Common myeloid progenitor, CD34-positive (primary cell): ENCODE results near the gene LSS.
"Not testable (repeated sequence)": the region's sequence is repeated elsewhere in the genome, so short reads cannot be mapped to it uniquely, and the experiment has no call there.

ENCODE experiments used
- CTCF ChIA-PET: fragments of 350-600 bp; sonication (Branson Sonifier 250); formaldehyde crosslinking; loops from one replicate; lab custom pipeline; 2021; ENCODE audit warnings: antibody characterized with exemption; lab: Charles Lee
- POLR2A ChIA-PET: fragments of 350-600 bp; sonication (Branson Sonifier 250); formaldehyde crosslinking; loops from one replicate; lab custom pipeline; 2021; ENCODE audit warnings: antibody characterized with exemption; lab: Charles Lee
- DNase-seq, 3 donors: peaks; one replicate each; pipeline versions ENCODE4 v3.0.0 to v3.0.0-alpha.2; 2013
- H3K27ac ChIP-seq, 2 experiments: 1 replicate in 1 of 2; 2 replicates in 1 of 2; pipeline ENCODE4 v1.7.0; 2013; ENCODE audit warnings: inconsistent platforms in 2 of 2, low read length in 2 of 2, mild to moderate bottlenecking in 2 of 2, low read depth in 1 of 2, moderate library complexity in 1 of 2; ENCODE audit not compliant: severe bottlenecking in 2 of 2, insufficient read depth in 1 of 2, poor library complexity in 1 of 2
- H3K27me3 ChIP-seq, 5 experiments: replicated peaks in 2 of 5; 1 replicate in 3 of 5; 2 replicates in 2 of 5; pipeline versions ENCODE4 v1.6.1 to v1.7.0; 2013; ENCODE audit warnings: low read length in 4 of 5, mild to moderate bottlenecking in 2 of 5, moderate library complexity in 2 of 5, inconsistent platforms in 1 of 5; ENCODE audit not compliant: insufficient read depth in 5 of 5, control insufficient read depth in 4 of 5
- H3K36me3 ChIP-seq, 4 experiments: 1 replicate in 2 of 4; 2 replicates in 2 of 4; pipeline versions ENCODE4 v1.6.1 to v1.7.0; 2013; ENCODE audit warnings: low read length in 3 of 4, control low read depth in 1 of 4, mild to moderate bottlenecking in 1 of 4; ENCODE audit not compliant: control insufficient read depth in 4 of 4, insufficient read depth in 4 of 4
- H3K4me1 ChIP-seq, 4 experiments: 1 replicate in 3 of 4; 2 replicates in 1 of 4; pipeline versions ENCODE4 v1.6.1 to v1.7.1; 2013; ENCODE audit warnings: low read length in 3 of 4, mild to moderate bottlenecking in 3 of 4, control low read depth in 1 of 4, inconsistent platforms in 1 of 4, moderate library complexity in 1 of 4; ENCODE audit not compliant: control insufficient read depth in 4 of 4, insufficient read depth in 4 of 4; ENCODE audit errors: control extremely low read depth in 1 of 4
- H3K4me3 ChIP-seq, 7 experiments: 1 replicate in 4 of 7; 2 replicates in 3 of 7; pipeline versions ENCODE4 v1.5.1 to v1.7.0; 2013; ENCODE audit warnings: mild to moderate bottlenecking in 7 of 7, low read length in 6 of 7, moderate library complexity in 6 of 7, inconsistent platforms in 2 of 7, low read depth in 2 of 7, control low read depth in 1 of 7; ENCODE audit not compliant: insufficient read depth in 4 of 7, control insufficient read depth in 1 of 7; ENCODE audit errors: extremely low read depth in 1 of 7
- H3K9me3 ChIP-seq, 5 experiments: 1 replicate in 4 of 5; 2 replicates in 1 of 5; pipeline versions ENCODE4 v1.6.1 to v1.7.1; 2013; ENCODE audit warnings: low read length in 4 of 5, mild to moderate bottlenecking in 2 of 5, inconsistent platforms in 1 of 5, low read depth in 1 of 5, moderate library complexity in 1 of 5; ENCODE audit not compliant: control insufficient read depth in 4 of 5, insufficient read depth in 2 of 5; ENCODE audit errors: control extremely low read depth in 1 of 5
- WGBS: methylation state at CpG from one replicate; pipeline ENCODE4 v1.1.5; 2013; ENCODE audit not compliant: insufficient coverage; 5-methylcytosine and 5-hydroxymethylcytosine counted together

LSS gene

DNA sequence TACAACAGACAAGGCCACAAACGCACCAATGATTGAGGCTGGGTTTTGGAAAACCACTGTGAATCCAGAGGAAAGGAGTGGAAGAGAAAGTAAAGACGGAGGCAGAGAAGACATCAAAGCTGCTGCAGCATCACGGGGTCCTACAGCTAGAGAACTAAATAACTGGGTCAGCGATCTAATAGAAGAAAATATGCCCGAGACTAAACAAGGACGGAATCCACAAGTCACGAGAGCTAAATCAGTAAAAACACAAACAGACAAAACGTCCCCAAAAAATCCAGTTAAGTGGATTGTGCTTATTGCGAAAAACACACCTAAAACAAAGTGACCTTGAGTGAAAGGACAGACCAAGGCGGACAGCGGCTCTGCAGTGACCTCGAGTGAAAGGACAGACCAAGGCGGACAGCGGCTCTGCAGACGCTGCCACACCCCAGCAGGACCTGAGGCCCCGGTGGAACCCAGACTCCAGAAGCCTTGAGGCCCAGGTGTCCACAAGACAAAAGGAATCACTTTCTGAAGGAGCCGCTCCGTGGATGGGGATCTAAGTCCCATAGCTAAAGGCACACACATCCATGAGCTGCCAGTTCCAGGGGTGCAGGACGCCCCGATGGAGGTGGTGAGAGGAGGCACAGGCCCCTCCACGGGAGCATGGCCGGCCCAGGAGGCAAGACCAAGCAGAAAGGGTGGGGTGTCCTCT is 79.2 kb downstream of the LSS start:
- Histone ChIP-seq H3K36me3 (no peaks in the 10 kb centered on the region), H3K4me1 (peaks cover 0 to 9% (median 5%) of the 10 kb centered on the region in 4 experiments), H3K9me3 (no peaks in the 10 kb centered on the region), H3K27ac (no peak overlapping the region), H3K27me3 (no peaks in the 10 kb centered on the region), H3K4me3 (no peak overlapping the region)
- 94% methylated on average over 20 of the region's 22 CpGs for WGBS
- no peak for DNase-seq
- CTCF ChIA-PET: interaction anchor here (1.7 kb wide), 1 partner anchor 9 kb away, joined by 5 read pairs; no protein-coding TSS in a partner anchor
- POLR2A ChIA-PET: no interaction called here

DNA sequence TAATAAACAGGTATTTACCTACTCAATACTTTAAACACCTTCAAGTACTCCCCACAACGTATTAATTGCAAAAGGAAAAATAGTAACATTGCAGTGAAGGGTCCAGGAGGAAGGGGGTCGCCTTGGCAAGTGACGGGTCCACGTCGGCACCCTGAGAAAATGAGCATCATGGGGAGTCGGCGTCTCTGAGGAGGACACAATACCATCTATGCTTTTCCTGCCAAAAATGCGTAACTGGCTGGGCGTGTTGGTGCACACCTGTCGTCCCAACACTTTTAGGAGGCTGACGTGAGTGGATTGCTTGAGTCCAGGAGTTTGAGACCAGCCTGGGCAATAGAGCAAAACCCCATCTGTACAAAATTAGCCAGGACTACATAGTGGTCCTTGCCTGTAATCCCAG is 80.5 kb downstream of the LSS start:
- H3K27me3 ChIP-seq: no peaks in the 10 kb centered on the region
- H3K4me1 ChIP-seq: peaks cover 0 to 9% (median 3%) of the 10 kb centered on the region in 4 experiments
- no peak for DNase-seq
- no peak overlapping the region for H3K4me3 ChIP-seq
- no peak overlapping the region for H3K27ac ChIP-seq
- ChIA-PET POLR2A (no interaction called here), CTCF (no interaction called here)
- 91% methylated on average over 10 of the region's 11 CpGs for WGBS
- no peaks in the 10 kb centered on the region for H3K9me3 ChIP-seq
- no peaks in the 10 kb centered on the region for H3K36me3 ChIP-seq

DNA sequence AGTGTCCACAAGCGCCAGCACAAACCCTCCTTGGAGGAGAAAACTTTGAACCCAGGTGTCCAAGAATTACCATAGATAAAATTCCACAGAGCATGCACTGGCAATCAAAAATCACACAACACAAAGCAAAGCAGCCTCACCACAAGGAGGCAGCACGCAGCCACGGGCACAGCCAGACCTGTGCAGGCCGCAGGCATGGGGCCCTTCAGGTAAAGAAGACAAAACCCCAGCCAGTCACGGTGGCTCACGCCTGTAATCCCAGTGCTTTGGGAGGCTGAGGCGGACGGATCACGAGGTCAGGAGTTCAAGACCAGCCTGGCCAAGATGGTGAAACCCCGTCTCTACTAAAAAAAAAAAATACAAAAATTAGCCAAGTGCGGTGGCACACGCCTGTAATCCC is 81.1 kb downstream of the LSS start:
- H3K36me3 ChIP-seq, POLR2A ChIA-PET, H3K4me1 ChIP-seq, H3K4me3 ChIP-seq, H3K27ac ChIP-seq, H3K9me3 ChIP-seq, H3K27me3 ChIP-seq: not testable (repeated sequence)
- CTCF ChIA-PET: interaction anchor here (1.3 kb wide), 1 partner anchor 128 kb away, joined by 3 read pairs; no protein-coding TSS in a partner anchor
- DNase-seq: peak; percentile 56 to 73 (median 69)
- 67% methylated on average over 10 of the region's 12 CpGs for whole genome bisulfite sequencing

DNA sequence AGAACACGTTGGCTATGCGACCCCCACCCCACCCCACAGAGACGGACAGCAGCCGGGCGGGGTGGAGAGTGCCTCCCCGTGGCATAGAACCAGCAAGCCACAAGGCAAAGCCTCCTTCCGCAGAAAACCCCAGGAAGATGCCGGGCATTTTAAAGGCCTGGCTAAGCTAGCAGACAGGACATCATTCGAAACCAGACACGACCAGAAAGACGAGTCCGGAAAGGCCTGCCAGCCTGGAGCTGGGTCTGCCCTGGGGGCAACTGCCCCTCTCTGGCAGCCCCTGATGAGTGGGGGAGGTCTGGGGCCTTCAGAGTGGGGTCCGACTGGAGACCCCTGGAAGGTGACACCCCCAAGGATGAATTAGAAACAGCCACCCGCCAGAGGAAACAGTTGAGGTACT is 81.7 kb downstream of the LSS start:
- Histone ChIP-seq H3K4me3 (no peak overlapping the region), H3K27ac (no peak overlapping the region), H3K4me1 (peaks cover 0 to 7% (median 2%) of the 10 kb centered on the region in 4 experiments), H3K27me3 (no peaks in the 10 kb centered on the region), H3K36me3 (no peaks in the 10 kb centered on the region), H3K9me3 (peaks cover 0 to 2% (median 0%) of the 10 kb centered on the region in 5 experiments)
- ChIA-PET CTCF (interaction anchor here (1.3 kb wide), 1 partner anchor 129 kb away, joined by 3 read pairs; no protein-coding TSS in a partner anchor), POLR2A (no interaction called here)
- WGBS: 94% methylated on average over 13 of the region's 14 CpGs
- no peak for DNase-seq

DNA sequence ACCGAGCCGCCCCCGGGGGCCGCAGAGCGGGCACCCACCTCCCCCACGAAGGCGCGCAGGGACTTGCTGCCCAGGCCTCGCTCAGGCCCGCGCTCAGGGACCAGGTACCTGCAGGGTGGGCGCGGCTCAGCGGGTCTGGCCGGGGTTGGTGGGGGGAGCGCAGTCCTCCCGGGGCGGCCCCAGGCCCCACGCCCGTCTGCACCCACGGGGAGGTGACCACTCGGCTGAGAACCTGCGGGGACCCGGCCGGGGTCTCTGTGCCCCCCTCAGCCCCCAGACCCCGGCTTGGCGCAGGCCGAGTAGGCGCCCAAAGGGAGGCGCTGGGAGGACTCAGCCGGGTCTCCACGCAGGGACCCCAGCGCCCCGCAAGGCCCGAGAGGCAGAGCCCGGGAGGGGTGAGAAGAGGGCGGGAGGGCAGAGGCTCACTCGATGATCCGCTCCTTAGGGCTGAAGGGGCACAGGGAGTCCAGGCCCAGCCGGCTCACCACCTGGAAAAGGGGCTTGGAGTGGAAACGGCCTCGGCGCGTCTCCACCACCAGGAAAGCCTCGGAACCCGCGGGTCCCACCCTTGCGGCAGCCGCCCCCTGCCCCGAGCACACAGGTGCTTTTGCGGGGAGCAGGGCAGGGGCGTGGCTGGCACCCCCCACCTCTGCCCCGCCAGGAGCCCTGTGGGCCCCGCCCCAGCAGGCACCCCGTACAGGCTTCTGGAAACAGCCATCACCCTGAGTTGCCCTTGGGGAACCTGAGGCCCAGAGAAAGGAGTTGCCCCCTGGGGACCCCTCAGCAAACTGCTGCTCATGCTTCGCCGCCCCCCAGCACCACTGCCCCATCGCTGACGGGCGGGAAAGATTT is 82.5 kb downstream of the LSS start:
- POLR2A ChIA-PET: no interaction called here
- WGBS: 92% methylated on average over 42 of the region's 60 CpGs
- H3K27ac ChIP-seq: no peak overlapping the region
- peaks cover 0 to 7% (median 2%) of the 10 kb centered on the region in 4 experiments for H3K4me1 ChIP-seq
- DNase-seq: no peak
- H3K36me3 ChIP-seq: no peaks in the 10 kb centered on the region
- peaks cover 0 to 2% (median 0%) of the 10 kb centered on the region in 5 experiments for H3K9me3 ChIP-seq
- H3K27me3 ChIP-seq: peaks cover 0 to 2% (median 0%) of the 10 kb centered on the region in 5 experiments
- no peak overlapping the region for H3K4me3 ChIP-seq
- CTCF ChIA-PET: interaction anchor here (1.3 kb wide), 1 partner anchor 130 kb away, joined by 3 read pairs; no protein-coding TSS in a partner anchor

DNA sequence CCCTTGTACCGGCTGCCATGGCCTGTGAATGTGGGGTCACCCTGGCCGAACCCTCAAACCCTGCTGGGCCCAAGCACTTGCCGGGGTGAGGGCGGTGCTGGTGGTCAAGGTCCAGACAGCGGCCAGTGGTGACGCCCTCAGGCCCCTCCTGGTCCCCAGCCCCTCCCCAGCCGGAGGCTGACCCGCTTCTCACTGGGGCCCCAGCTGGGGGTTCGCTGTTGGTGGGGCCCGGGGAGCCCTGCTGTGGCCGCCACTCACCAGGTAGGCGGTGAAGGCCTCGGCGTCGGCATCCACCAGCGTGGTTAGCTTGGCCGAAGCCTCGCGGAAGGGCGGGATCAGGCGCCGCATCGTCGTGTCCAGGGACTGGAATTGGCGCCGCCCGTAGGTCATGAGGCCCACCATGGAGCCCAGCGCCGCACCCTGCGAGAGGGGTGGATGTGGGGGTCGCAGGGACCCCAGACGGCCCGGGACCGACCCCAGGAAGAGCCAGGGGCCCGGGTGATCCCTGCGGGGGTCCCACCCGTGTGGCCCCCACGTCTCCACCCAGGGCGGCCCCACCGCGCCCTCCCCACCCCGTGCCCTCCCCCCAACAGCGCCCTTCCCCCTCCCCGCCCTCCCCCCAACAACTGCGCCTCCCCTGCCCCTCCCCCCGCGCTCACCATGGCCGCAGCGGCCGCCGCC is 83.3 kb downstream of the LSS start:
- H3K9me3 ChIP-seq: peaks cover 0 to 2% (median 0%) of the 10 kb centered on the region in 5 experiments
- no peak overlapping the region for H3K27ac ChIP-seq
- WGBS: 92% methylated on average over 26 of the region's 51 CpGs
- H3K36me3 ChIP-seq: no peaks in the 10 kb centered on the region
- CTCF ChIA-PET: interaction anchor here (4.7 kb wide), 1 partner anchor 174 kb away, joined by 38 read pairs; no protein-coding TSS in a partner anchor
- POLR2A ChIA-PET: no interaction called here
- peaks cover 0 to 7% (median 2%) of the 10 kb centered on the region in 4 experiments for H3K4me1 ChIP-seq
- peaks cover 0 to 2% (median 0%) of the 10 kb centered on the region in 5 experiments for H3K27me3 ChIP-seq
- no peak overlapping the region for H3K4me3 ChIP-seq
- DNase-seq: no peak
